Measurements from ENCODE around the gene MYOCOS. TPM values are rescaled to one million over a fixed set of nuclear protein-coding genes. Genes with fewer than 3 reads are reported as not detected.

Gene MYOCOS
- total RNA-seq, 4 donors from 2014 or later: 0.83 TPM; not detected in 3

DNA sequence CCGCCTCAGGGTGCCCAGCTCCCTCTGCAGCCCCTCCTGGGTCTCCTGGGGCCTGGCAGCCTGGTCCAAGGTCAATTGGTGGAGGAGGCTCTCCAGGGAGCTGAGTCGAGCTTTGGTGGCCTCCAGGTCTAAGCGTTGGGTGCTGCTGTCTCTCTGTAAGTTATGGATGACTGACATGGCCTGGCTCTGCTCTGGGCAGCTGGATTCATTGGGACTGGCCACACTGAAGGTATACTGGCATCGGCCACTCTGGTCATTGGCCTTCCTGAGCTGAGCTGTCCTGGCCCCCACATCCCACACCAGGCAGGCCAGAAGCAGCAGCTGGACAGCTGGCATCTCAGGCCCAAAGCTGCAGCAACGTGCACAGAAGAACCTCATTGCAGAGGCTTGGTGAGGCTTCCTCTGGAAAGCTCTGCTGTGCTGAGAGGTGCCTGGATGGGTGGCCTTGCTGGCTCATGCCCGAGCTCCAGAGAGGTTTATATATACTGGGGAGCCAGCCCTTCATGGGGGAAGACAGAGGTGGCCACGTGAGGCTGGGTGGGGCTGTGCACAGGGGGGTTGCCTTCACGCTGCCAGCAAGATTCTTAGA is 30.3 kb downstream of the MYOCOS start, which contains the start of gene MYOC:
Gene MYOC, minus strand, starts transcription at position 455 of the 589 bp plus-strand sequence. Its CDS starts 77 bp downstream, at position 378.
- no peaks in the 10 kb centered on the region for H3K9me3 ChIP-seq
- no peak for DNase-seq
- intact Hi-C loops (cut with DNase I; ENCODE audit: low total_unique reads): no loop called here
- no peaks in the 10 kb centered on the region for H3K36me3 ChIP-seq
- H3K27ac ChIP-seq: peak within 1 kb of the TSS; percentile 87 to 93
- TF ChIP-seq, protein P1, sequence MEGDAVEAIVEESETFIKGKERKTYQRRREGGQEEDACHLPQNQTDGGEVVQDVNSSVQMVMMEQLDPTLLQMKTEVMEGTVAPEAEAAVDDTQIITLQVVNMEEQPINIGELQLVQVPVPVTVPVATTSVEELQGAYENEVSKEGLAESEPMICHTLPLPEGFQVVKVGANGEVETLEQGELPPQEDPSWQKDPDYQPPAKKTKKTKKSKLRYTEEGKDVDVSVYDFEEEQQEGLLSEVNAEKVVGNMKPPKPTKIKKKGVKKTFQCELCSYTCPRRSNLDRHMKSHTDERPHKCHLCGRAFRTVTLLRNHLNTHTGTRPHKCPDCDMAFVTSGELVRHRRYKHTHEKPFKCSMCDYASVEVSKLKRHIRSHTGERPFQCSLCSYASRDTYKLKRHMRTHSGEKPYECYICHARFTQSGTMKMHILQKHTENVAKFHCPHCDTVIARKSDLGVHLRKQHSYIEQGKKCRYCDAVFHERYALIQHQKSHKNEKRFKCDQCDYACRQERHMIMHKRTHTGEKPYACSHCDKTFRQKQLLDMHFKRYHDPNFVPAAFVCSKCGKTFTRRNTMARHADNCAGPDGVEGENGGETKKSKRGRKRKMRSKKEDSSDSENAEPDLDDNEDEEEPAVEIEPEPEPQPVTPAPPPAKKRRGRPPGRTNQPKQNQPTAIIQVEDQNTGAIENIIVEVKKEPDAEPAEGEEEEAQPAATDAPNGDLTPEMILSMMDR (IDR thresholded peaks at IDR 0.05): no peak
- TF ChIP-seq POLR2A (IDR thresholded peaks at IDR 0.05): no peak
- H3K4me1 ChIP-seq: peaks cover 0 to 9% of the 10 kb centered on the region in 2 donors
- H3K27me3 ChIP-seq: no peaks in the 10 kb centered on the region
- H3K4me3 ChIP-seq: no peak within 1 kb of the TSS

DNA sequence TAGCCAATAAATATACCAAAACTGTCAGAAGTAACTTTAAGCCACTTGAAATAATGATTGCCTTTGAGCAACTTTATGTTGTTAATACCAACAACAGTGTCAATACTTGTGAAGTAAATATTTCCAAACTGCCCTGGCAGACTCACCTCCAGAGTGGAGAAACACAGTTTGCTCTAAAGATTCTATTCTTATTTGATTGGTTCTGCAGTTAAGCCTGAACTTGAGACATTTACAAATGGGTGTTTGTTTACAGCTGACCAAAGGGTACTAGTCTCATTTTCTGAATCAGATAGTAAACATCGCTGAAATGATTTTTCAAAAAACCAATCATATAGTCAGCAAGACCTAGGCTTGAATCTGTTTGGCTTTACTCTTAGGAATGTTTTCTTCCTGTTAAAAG is 31.8 kb downstream of the MYOCOS start:
- DNase-seq: no peak
- no peaks in the 10 kb centered on the region for H3K36me3 ChIP-seq
- intact Hi-C loops (cut with DNase I; ENCODE audit: low total_unique reads): no loop called here
- no peak overlapping the region for H3K4me3 ChIP-seq
- TF ChIP-seq, protein P1 (IDR thresholded peaks at IDR 0.05): no peak
- TF ChIP-seq POLR2A (IDR thresholded peaks at IDR 0.05): no peak
- peak overlapping the region; percentile 87 to 93 for H3K27ac ChIP-seq
- peaks cover 0 to 9% of the 10 kb centered on the region in 2 donors for H3K4me1 ChIP-seq
- H3K27me3 ChIP-seq: no peaks in the 10 kb centered on the region
- H3K9me3 ChIP-seq: no peaks in the 10 kb centered on the region

DNA sequence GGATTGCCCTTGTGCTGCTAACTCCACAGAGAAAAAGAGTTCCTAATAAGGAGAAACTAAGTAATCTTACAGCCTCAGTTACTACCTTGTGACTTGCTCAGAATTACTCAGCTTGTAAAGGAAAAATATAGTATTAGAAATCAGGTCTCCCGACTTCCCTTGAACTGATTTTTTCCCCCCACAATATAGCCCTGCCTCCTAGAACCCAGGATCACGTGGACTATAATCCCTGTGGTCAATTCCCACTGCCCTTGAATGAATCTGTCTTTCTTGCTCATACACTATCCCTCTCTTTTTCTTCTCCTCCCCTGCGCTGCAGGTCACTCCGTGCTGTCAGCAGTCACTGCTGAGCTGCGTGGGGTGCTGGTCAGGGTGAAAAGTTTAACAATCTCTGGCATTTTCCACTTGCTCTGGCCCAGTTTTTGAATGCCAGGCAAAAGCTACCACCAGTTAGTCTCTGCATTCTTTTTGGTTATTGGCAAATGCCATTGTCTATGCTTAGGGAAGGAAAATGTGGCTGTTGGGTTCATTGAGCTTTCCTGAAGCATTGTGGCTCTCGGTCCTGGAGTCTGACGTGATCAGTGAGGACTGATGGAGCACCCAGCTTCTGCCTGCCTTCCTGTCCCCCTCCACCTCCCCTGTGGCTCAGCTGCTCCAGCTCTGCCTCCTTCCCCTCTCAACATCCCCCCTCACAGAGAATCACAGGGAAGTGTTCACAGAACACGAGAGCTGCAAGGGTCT is 32.3 kb downstream of the MYOCOS start:
- TF ChIP-seq, protein P1 (IDR thresholded peaks at IDR 0.05): no peak
- no peak for TF ChIP-seq POLR2A (IDR thresholded peaks at IDR 0.05)
- no peaks in the 10 kb centered on the region for H3K9me3 ChIP-seq
- H3K4me3 ChIP-seq: no peak overlapping the region
- H3K27me3 ChIP-seq: no peaks in the 10 kb centered on the region
- peak; percentile 46 to 53 for DNase-seq
- H3K27ac ChIP-seq: peak overlapping the region; percentile 87 to 93
- no peaks in the 10 kb centered on the region for H3K36me3 ChIP-seq
- peaks cover 0 to 9% of the 10 kb centered on the region in 2 donors for H3K4me1 ChIP-seq
- intact Hi-C loops (cut with DNase I; ENCODE audit: low total_unique reads): no loop called here

DNA sequence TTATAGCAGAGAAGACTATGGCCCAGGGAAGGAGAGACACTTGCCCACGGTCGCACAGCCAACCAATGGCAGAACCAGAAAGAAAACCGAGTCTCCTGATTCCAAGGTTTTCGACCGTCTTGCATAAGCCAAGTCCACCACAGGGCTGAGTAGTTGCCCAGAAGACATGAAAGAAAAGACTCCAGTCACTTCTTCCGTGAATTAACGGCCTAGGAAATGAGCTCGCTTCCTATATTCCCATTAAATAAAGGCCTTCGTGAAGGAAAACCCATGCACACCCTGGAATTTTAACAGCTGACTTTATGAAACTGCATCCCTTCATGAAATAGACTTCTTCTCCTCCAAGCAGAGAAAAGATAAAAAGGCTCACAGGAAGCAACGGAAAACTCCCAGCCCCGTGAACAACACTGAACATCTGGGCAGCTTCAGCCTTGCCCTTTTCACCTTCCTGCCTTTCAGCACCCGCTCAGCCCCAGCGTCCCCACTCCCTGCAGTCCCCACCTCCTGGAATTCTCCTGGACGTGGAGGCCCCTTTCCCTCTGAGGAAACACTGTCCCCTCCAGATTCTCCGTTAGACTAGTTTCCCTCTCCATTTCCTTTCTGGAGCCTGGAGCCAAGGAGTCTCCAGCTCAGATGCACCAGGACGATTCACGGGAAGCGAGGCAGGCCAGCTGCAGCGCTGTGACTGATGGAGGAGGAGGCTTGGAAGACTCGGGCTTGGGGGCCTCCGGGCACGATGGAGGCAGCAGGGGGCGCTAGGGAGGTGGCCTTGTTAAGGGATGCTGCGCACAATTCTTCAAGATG is 33.1 kb downstream of the MYOCOS start:
- Histone ChIP-seq H3K27me3 (no peaks in the 10 kb centered on the region), H3K4me1 (peaks cover 0 to 9% of the 10 kb centered on the region in 2 donors), H3K27ac (peak overlapping the region; percentile 87 to 93), H3K9me3 (no peaks in the 10 kb centered on the region), H3K4me3 (no peak overlapping the region), H3K36me3 (no peaks in the 10 kb centered on the region)
- peak; percentile 75 to 79 for DNase-seq
- TF ChIP-seq POLR2A (IDR thresholded peaks at IDR 0.05): no peak
- TF ChIP-seq, protein P1 (IDR thresholded peaks at IDR 0.05): peak; percentile 31 to 46 (median 34)
- intact Hi-C loops (cut with DNase I; ENCODE audit: low total_unique reads): no loop called here
